Measurements from ENCODE around the gene NDRG2. TPM values are rescaled to one million over a fixed set of nuclear protein-coding genes. Genes with fewer than 3 reads are reported as not detected.
"Not testable (repeated sequence)": the region's sequence is repeated elsewhere in the genome, so short reads cannot be mapped to it uniquely, and the experiment has no call there.

The NDRG2 gene
- total RNA-seq, 1 donor: not detected

DNA sequence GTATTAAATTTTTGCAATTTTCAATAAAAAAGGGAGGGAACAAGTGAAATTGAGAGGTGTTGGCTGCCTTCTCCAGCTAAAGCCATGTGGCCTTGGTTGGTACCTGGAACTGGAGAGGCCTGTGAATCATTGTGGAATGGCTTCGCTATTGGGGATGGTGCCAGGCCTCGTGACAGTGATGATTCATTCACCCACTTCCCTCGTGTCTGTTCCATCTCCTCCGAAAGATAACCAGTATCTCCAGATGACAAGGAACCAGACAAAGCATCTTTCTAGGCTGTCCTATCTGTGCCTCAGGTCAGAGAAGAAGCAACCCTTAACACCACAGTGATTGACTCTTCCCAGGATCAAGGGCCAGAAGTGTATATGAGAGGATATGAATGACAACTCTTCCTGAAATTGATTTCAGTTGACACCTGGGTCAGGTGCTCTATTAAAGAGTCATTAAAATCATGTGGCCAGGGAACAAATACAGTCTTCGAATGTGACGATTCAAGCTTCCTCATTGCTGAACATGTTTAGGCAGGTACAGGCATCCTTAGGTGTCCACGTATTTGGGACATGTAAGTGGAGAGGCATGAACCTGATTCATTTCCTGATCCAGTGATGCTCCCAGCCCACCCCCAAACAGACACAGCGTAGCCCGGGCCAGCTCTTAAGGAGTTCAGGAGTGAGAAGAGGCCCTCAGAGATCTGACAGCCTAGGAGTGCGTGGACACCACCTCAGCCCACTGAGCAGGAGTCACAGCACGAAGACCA is 17.0 kb upstream of the NDRG2 start, which contains the start of gene RNASE7:
Gene RNASE7 (plus strand): TSS at position 687 of the 758 bp plus-strand sequence. CDS start 631 bp downstream, outside the sequence.
- TF ChIP-seq, protein P1, sequence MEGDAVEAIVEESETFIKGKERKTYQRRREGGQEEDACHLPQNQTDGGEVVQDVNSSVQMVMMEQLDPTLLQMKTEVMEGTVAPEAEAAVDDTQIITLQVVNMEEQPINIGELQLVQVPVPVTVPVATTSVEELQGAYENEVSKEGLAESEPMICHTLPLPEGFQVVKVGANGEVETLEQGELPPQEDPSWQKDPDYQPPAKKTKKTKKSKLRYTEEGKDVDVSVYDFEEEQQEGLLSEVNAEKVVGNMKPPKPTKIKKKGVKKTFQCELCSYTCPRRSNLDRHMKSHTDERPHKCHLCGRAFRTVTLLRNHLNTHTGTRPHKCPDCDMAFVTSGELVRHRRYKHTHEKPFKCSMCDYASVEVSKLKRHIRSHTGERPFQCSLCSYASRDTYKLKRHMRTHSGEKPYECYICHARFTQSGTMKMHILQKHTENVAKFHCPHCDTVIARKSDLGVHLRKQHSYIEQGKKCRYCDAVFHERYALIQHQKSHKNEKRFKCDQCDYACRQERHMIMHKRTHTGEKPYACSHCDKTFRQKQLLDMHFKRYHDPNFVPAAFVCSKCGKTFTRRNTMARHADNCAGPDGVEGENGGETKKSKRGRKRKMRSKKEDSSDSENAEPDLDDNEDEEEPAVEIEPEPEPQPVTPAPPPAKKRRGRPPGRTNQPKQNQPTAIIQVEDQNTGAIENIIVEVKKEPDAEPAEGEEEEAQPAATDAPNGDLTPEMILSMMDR (IDR thresholded peaks at IDR 0.05; ENCODE audit: extremely low read depth, low read depth, low read length): no peak
- no peak within 1 kb of the TSS for H2AFZ ChIP-seq (ENCODE audit: low read length)
- no peaks in the 10 kb centered on the region for H3K9me3 ChIP-seq (ENCODE audit: low read depth, low read length)
- H4K20me1 ChIP-seq (ENCODE audit: insufficient read depth, low read length): no peaks in the 10 kb centered on the region
- DNase-seq (ENCODE audit: insufficient read length, low spot score, missing footprints): peak; percentile 29
- H3K27ac ChIP-seq (ENCODE audit: low read depth, low read length): no peak within 1 kb of the TSS
- H3K4me2 ChIP-seq (ENCODE audit: insufficient read depth, low read length): no peak within 1 kb of the TSS
- no peak within 1 kb of the TSS for H3K4me3 ChIP-seq (ENCODE audit: insufficient read depth, low read length)
- H3K79me2 ChIP-seq (ENCODE audit: insufficient read depth, low read length): no peaks in the 10 kb centered on the region
- peaks cover 11% of the 10 kb centered on the region for H3K27me3 ChIP-seq (ENCODE audit: insufficient read depth, low read length)
- no peaks in the 10 kb centered on the region for H3K36me3 ChIP-seq (ENCODE audit: insufficient read depth, low read length)
- peaks cover 12% of the 10 kb centered on the region for H3K4me1 ChIP-seq (ENCODE audit: insufficient read depth, low read length)

DNA sequence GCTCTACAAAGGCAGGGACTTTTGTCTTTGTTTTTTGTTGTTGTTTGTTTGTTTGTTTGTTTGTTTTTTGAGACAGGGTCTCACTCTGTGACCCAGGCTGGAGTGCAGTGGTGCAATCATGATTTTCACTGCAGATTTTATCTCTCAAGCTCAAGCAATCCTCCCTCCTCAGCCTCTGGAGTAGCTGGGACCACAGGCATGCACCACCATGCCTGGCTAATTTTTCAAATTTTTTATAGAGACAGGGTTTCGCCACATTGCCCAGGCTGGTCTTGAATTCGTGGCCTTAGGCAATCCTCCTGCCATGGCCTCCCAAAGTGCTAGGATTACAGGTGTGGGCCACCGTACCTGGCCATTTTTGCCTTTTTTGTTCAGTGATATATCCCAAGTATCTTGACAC is 16.1 kb upstream of the NDRG2 start:
- peaks cover 12% of the 10 kb centered on the region for H3K4me1 ChIP-seq (ENCODE audit: insufficient read depth, low read length)
- not testable (repeated sequence) for DNase-seq (ENCODE audit: insufficient read length, low spot score, missing footprints); H3K79me2 ChIP-seq (ENCODE audit: insufficient read depth, low read length)

DNA sequence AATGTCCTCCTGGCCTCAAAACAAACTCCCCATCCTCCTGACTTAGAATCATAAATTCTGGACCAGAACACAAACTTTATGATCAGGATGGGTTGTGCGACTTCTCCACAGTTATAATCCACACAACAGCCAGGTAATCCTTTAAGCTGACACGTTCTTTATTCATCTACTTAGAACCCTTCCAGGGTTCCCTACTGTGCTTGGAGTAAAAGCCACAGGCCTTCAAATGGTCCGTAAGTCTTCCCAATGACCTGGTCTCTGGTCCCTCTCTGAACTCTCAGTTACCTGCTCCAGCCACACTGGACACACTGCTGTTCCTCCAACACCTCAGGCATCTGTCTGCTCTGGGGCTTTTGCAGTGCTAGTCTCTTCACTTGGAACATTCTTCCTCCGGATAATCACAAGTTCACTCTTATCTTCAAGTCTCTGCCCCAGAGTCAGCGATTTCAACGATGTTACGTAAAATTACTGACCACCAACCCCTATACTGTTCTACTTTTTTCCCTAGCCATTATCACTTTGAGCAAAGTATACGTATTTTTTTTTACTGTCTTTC is 15.6 kb upstream of the NDRG2 start:
- TF ChIP-seq, protein P1 (IDR thresholded peaks at IDR 0.05; ENCODE audit: extremely low read depth, low read depth, low read length): no peak
- no peaks in the 10 kb centered on the region for H3K36me3 ChIP-seq (ENCODE audit: insufficient read depth, low read length)
- H3K4me2 ChIP-seq (ENCODE audit: insufficient read depth, low read length): no peak overlapping the region
- no peak overlapping the region for H3K4me3 ChIP-seq (ENCODE audit: insufficient read depth, low read length)
- H3K27ac ChIP-seq (ENCODE audit: low read depth, low read length): no peak overlapping the region
- H3K79me2 ChIP-seq (ENCODE audit: insufficient read depth, low read length): no peaks in the 10 kb centered on the region
- peaks cover 17% of the 10 kb centered on the region for H3K27me3 ChIP-seq (ENCODE audit: insufficient read depth, low read length)
- H3K9me3 ChIP-seq (ENCODE audit: low read depth, low read length): no peaks in the 10 kb centered on the region
- no peak overlapping the region for H2AFZ ChIP-seq (ENCODE audit: low read length)
- H4K20me1 ChIP-seq (ENCODE audit: insufficient read depth, low read length): no peaks in the 10 kb centered on the region
- no peak for DNase-seq (ENCODE audit: insufficient read length, low spot score, missing footprints)
- H3K4me1 ChIP-seq (ENCODE audit: insufficient read depth, low read length): peaks cover 12% of the 10 kb centered on the region

More for the DNA sequence above, 16.1 kb upstream of the NDRG2 start:
- H2AFZ ChIP-seq (ENCODE audit: low read length); H3K4me2 ChIP-seq (ENCODE audit: insufficient read depth, low read length); H3K9me3 ChIP-seq (ENCODE audit: low read depth, low read length); H3K4me3 ChIP-seq (ENCODE audit: insufficient read depth, low read length); H4K20me1 ChIP-seq (ENCODE audit: insufficient read depth, low read length); H3K36me3 ChIP-seq (ENCODE audit: insufficient read depth, low read length); H3K27ac ChIP-seq (ENCODE audit: low read depth, low read length): not testable (repeated sequence)
- H3K27me3 ChIP-seq (ENCODE audit: insufficient read depth, low read length): peaks cover 13% of the 10 kb centered on the region

DNA sequence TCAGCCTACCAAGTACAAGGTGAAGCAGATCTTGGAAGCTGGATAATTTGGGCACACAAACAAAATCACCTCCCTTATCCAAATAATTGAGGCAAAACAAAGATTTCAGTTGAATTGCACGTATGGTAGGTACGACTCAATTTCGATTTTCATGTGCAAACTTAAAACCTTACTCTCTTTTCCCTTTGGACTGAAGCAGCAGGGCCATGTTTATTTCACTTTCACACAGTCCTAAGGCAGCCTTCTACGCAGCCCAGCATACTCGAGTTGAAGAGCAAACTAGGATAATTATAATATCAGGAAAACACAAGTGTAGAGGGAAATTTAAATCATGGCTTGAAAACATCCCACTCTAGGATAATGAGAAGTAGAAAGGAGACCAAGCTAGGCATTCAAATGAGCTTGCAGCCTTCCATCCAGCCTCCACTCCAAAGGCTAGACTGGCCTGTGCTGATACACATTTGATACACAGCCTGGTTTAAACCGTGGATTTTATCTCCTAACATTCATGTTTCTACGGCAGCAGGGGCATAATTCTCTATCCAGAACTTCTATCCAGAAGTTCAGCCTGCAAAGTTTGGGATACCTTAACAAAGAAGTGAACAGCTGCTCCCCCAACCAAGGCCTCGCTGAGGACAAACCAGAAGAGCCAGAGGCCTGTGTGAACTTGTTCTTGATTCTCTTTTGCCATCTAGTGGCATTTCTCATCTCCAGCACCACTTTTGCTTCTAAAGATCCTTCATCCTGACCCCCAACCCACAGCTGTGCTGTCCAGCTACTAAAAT is 14.9 kb upstream of the NDRG2 start:
- H3K27me3 ChIP-seq (ENCODE audit: insufficient read depth, low read length): peaks cover 18% of the 10 kb centered on the region
- TF ChIP-seq, protein P1 (IDR thresholded peaks at IDR 0.05; ENCODE audit: extremely low read depth, low read depth, low read length): peak; percentile 66
- H3K9me3 ChIP-seq (ENCODE audit: low read depth, low read length): no peaks in the 10 kb centered on the region
- no peaks in the 10 kb centered on the region for H4K20me1 ChIP-seq (ENCODE audit: insufficient read depth, low read length)
- no peak overlapping the region for H3K4me2 ChIP-seq (ENCODE audit: insufficient read depth, low read length)
- H3K36me3 ChIP-seq (ENCODE audit: insufficient read depth, low read length): no peaks in the 10 kb centered on the region
- peak overlapping the region; percentile 11 for H2AFZ ChIP-seq (ENCODE audit: low read length)
- peaks cover 12% of the 10 kb centered on the region for H3K4me1 ChIP-seq (ENCODE audit: insufficient read depth, low read length)
- H3K79me2 ChIP-seq (ENCODE audit: insufficient read depth, low read length): no peaks in the 10 kb centered on the region
- no peak overlapping the region for H3K27ac ChIP-seq (ENCODE audit: low read depth, low read length)
- no peak overlapping the region for H3K4me3 ChIP-seq (ENCODE audit: insufficient read depth, low read length)
- peak; percentile 80 for DNase-seq (ENCODE audit: insufficient read length, low spot score, missing footprints)
